ENCODE data around the gene AQP1. TPM values are rescaled to one million over a fixed set of nuclear protein-coding genes. Genes with fewer than 3 reads are reported as not detected.
A peak's percentile ranks its signal among the peaks of the same experiment; 100 is the strongest.

The AQP1 gene
- total RNA-seq, 1 donor from 2014 or later, result 243 TPM

- no peak overlapping the region for H3K27ac ChIP-seq
- no peak overlapping the region for H3K4me3 ChIP-seq
- TF ChIP-seq, protein P1, sequence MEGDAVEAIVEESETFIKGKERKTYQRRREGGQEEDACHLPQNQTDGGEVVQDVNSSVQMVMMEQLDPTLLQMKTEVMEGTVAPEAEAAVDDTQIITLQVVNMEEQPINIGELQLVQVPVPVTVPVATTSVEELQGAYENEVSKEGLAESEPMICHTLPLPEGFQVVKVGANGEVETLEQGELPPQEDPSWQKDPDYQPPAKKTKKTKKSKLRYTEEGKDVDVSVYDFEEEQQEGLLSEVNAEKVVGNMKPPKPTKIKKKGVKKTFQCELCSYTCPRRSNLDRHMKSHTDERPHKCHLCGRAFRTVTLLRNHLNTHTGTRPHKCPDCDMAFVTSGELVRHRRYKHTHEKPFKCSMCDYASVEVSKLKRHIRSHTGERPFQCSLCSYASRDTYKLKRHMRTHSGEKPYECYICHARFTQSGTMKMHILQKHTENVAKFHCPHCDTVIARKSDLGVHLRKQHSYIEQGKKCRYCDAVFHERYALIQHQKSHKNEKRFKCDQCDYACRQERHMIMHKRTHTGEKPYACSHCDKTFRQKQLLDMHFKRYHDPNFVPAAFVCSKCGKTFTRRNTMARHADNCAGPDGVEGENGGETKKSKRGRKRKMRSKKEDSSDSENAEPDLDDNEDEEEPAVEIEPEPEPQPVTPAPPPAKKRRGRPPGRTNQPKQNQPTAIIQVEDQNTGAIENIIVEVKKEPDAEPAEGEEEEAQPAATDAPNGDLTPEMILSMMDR (IDR thresholded peaks at IDR 0.05), result no peak
- TF ChIP-seq POLR2AphosphoS5 (IDR thresholded peaks at IDR 0.05; ENCODE audit: insufficient read depth in 1 of 2, low read depth in 1 of 2) (no peak), POLR2A (IDR thresholded peaks at IDR 0.05) (no peak)
- no peak for DNase-seq (ENCODE audit: extremely low spot score in 2 of 2)
- no peaks in the 10 kb centered on the region for H3K36me3 ChIP-seq
- no peaks in the 10 kb centered on the region for H3K27me3 ChIP-seq
- H3K9me3 ChIP-seq, result no peaks in the 10 kb centered on the region
- peaks cover 9% of the 10 kb centered on the region for H3K4me1 ChIP-seq
- intact Hi-C loops (cut with DNase I), result no loop called here
These were observed 26.8 kb upstream of the AQP1 start for GRCh38 chr7:30884881-30885280.

GRCh38 chr7:30886608-30887011, 25.0 kb upstream of the AQP1 start:
- no peak overlapping the region for H3K4me3 ChIP-seq
- no peak for DNase-seq (ENCODE audit: extremely low spot score in 2 of 2)
- H3K27me3 ChIP-seq, result no peaks in the 10 kb centered on the region

DNA sequence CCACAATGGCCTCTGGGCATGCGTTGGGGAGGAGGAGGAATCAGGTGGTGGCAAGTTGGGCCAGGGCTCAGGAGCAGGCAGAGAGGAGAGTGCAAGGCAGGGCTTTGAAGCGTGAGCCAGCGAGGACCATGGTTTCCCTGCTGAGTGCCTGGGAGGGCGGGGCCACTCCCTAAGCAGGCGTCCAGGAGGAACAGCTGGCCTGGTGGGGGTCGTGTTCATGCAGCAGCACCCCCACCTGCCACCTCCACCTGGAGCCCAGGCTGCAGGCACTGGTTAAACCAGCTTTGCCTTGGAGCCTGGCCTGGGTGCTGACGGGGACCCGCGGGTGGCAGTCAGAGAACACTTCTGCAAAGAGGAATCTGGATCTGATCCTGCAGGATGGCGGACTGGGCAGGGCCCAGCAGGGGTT, 24.2 kb upstream of the AQP1 start:
- Histone ChIP-seq H3K4me1 (peaks cover 9% of the 10 kb centered on the region), H3K4me3 (no peak overlapping the region), H3K9me3 (no peaks in the 10 kb centered on the region), H3K36me3 (no peaks in the 10 kb centered on the region), H3K27ac (peak overlapping the region; percentile 3), H3K27me3 (no peaks in the 10 kb centered on the region)
- TF ChIP-seq POLR2A (IDR thresholded peaks at IDR 0.05) (no peak), POLR2AphosphoS5 (IDR thresholded peaks at IDR 0.05; ENCODE audit: insufficient read depth in 1 of 2, low read depth in 1 of 2) (no peak)
- TF ChIP-seq, protein P1 (IDR thresholded peaks at IDR 0.05), result no peak
- DNase-seq (ENCODE audit: extremely low spot score in 2 of 2), result no peak
- intact Hi-C loops (cut with DNase I), result no loop called here

More at GRCh38 chr7:30886608-30887011, 25.0 kb upstream of the AQP1 start:
- H3K9me3 ChIP-seq, result no peaks in the 10 kb centered on the region
- H3K27ac ChIP-seq, result peak overlapping the region; percentile 3
- TF ChIP-seq POLR2AphosphoS5 (IDR thresholded peaks at IDR 0.05; ENCODE audit: insufficient read depth in 1 of 2, low read depth in 1 of 2) (no peak), POLR2A (IDR thresholded peaks at IDR 0.05) (no peak)
- TF ChIP-seq, protein P1 (IDR thresholded peaks at IDR 0.05), result no peak
- peaks cover 9% of the 10 kb centered on the region for H3K4me1 ChIP-seq
- H3K36me3 ChIP-seq, result no peaks in the 10 kb centered on the region
- intact Hi-C loops (cut with DNase I), result no loop called here

- no peak overlapping the region for H3K4me3 ChIP-seq
- no peaks in the 10 kb centered on the region for H3K36me3 ChIP-seq
- no peaks in the 10 kb centered on the region for H3K9me3 ChIP-seq
- peaks cover 9% of the 10 kb centered on the region for H3K4me1 ChIP-seq
- TF ChIP-seq POLR2AphosphoS5 (IDR thresholded peaks at IDR 0.05; ENCODE audit: insufficient read depth in 1 of 2, low read depth in 1 of 2), result no peak
- TF ChIP-seq, protein P1 (IDR thresholded peaks at IDR 0.05), result no peak
- no peak for TF ChIP-seq POLR2A (IDR thresholded peaks at IDR 0.05)
- H3K27ac ChIP-seq, result no peak overlapping the region
- no peak for DNase-seq (ENCODE audit: extremely low spot score in 2 of 2)
- intact Hi-C loops (cut with DNase I), result no loop called here
- H3K27me3 ChIP-seq, result no peaks in the 10 kb centered on the region
These were observed 22.9 kb upstream of the AQP1 start for GRCh38 chr7:30888747-30889146.

DNA sequence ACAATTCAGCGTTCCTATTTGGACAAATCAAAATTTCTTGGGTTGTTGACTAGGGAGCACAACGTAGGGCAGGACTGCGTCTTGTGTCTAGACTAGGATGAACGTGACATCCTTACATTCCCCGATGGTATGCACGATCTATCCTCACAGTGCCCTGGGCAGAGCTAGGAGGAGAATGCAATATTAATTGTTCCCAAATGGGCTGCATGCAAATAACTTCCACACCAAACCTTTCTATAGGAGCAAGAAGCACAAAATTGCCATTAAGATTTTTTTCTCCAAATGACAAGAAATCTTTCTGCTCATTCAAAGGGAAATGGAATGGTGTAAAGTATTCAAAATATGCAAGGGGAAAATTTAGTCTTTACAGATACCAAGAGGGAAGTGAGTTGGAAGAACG, 21.4 kb upstream of the AQP1 start:
- Histone ChIP-seq H3K4me1 (peaks cover 15% of the 10 kb centered on the region), H3K9me3 (no peaks in the 10 kb centered on the region), H3K4me3 (no peak overlapping the region), H3K27me3 (no peaks in the 10 kb centered on the region), H3K27ac (no peak overlapping the region), H3K36me3 (no peaks in the 10 kb centered on the region)
- no peak for DNase-seq (ENCODE audit: extremely low spot score in 2 of 2)
- intact Hi-C loops (cut with DNase I), result no loop called here
- TF ChIP-seq POLR2A (IDR thresholded peaks at IDR 0.05) (no peak), POLR2AphosphoS5 (IDR thresholded peaks at IDR 0.05; ENCODE audit: insufficient read depth in 1 of 2, low read depth in 1 of 2) (no peak)
- TF ChIP-seq, protein P1 (IDR thresholded peaks at IDR 0.05), result no peak
